ENCODE measurements around the gene AP5S1.
"Not testable (repeated sequence)": the region's sequence is repeated elsewhere in the genome, so short reads cannot be mapped to it uniquely, and the experiment has no call there.

Gene AP5S1

GRCh38 chr20:3820048-3820900 is at the start of gene AP5S1:
Gene AP5S1, plus strand, starts transcription at chr20:3820547. Its CDS starts 1,571 bp downstream, at chr20:3822118.
- DNase-seq (ENCODE audit: low spot score): peak; percentile 98

GRCh38 chr20:3771552-3772058 is 48.7 kb upstream of the AP5S1 start:
- DNase-seq (ENCODE audit: low spot score): no peak

GRCh38 chr20:3775457-3776108 is 44.8 kb upstream of the AP5S1 start:
- DNase-seq (ENCODE audit: low spot score): no peak

GRCh38 chr20:3777381-3777715 is 43.0 kb upstream of the AP5S1 start:
- no peak for DNase-seq (ENCODE audit: low spot score)

- DNase-seq (ENCODE audit: low spot score): peak; percentile 76
These were observed 42.4 kb upstream of the AP5S1 start for GRCh38 chr20:3777716-3778629.

GRCh38 chr20:3778976-3779375 is 41.4 kb upstream of the AP5S1 start:
- no peak for DNase-seq (ENCODE audit: low spot score)

- peak; percentile 100 for DNase-seq (ENCODE audit: low spot score)
These were observed 39.0 kb upstream of the AP5S1 start, which contains the start of gene SPEF1 for GRCh38 chr20:3781153-3781910. Gene SPEF1, minus strand, starts transcription at chr20:3781448. Its CDS starts 161 bp downstream, at chr20:3781287.

GRCh38 chr20:3782597-3782996 is 37.8 kb upstream of the AP5S1 start:
- no peak for DNase-seq (ENCODE audit: low spot score)

GRCh38 chr20:3783068-3783489 is 37.3 kb upstream of the AP5S1 start:
- no peak for DNase-seq (ENCODE audit: low spot score)

GRCh38 chr20:3783511-3784195 is 36.7 kb upstream of the AP5S1 start:
- DNase-seq (ENCODE audit: low spot score): no peak

GRCh38 chr20:3784216-3784853 is 36.0 kb upstream of the AP5S1 start:
- DNase-seq (ENCODE audit: low spot score): no peak

GRCh38 chr20:3784863-3785239 is 35.5 kb upstream of the AP5S1 start:
- no peak for DNase-seq (ENCODE audit: low spot score)

- DNase-seq (ENCODE audit: low spot score): no peak
These were observed 34.9 kb upstream of the AP5S1 start for GRCh38 chr20:3785240-3786125.

- peak; percentile 79 for DNase-seq (ENCODE audit: low spot score)
These were observed 34.2 kb upstream of the AP5S1 start for GRCh38 chr20:3786126-3786484.

GRCh38 chr20:3786665-3787323 is 33.6 kb upstream of the AP5S1 start, which contains the start of gene CENPB:
Gene CENPB, minus strand, starts transcription at chr20:3786740. Its CDS starts 257 bp downstream, at chr20:3786483.
- DNase-seq (ENCODE audit: low spot score): peak; percentile 98

GRCh38 chr20:3787324-3788014 is 32.9 kb upstream of the AP5S1 start:
- no peak for DNase-seq (ENCODE audit: low spot score)

- no peak for DNase-seq (ENCODE audit: low spot score)
These were observed 31.6 kb upstream of the AP5S1 start for GRCh38 chr20:3788685-3789155.

- DNase-seq (ENCODE audit: low spot score): not testable (repeated sequence)
These were observed 31.1 kb upstream of the AP5S1 start for GRCh38 chr20:3789201-3789600.
